Mesenchymal stem cell (in vitro differentiated cells and primary cell): ENCODE data around the gene GATA2. TPM values are rescaled to one million over a fixed set of nuclear protein-coding genes. Genes with fewer than 3 reads are reported as not detected.

Experiments
- DNase-seq: peaks from one replicate; pipeline ENCODE4 v3.0.0-alpha.2; 2013
- H2AFZ ChIP-seq: one replicate; pipeline ENCODE4 v1.6.1; 2013; ENCODE audit warnings: low read depth, mild to moderate bottlenecking, control low read depth, inconsistent platforms, low read length, moderate library complexity
- H2AK5ac ChIP-seq: 2 replicates; pipeline ENCODE4 v1.6.1; 2013; ENCODE audit warnings: low read length, moderate library complexity, mild to moderate bottlenecking, inconsistent platforms; ENCODE audit not compliant: severe bottlenecking
- H2BK120ac ChIP-seq: one replicate; pipeline ENCODE4 v1.6.1; 2013; ENCODE audit warnings: low read depth, mild to moderate bottlenecking, inconsistent platforms, low read length, moderate library complexity
- H2BK12ac ChIP-seq, 2 experiments: one replicate each; pipeline ENCODE4 v1.6.1; 2013; ENCODE audit warnings: inconsistent platforms in 2 of 2, low read length in 2 of 2, mild to moderate bottlenecking in 2 of 2, moderate library complexity in 2 of 2, control low read depth in 1 of 2
- H2BK15ac ChIP-seq: one replicate; pipeline ENCODE4 v1.6.1; 2013; ENCODE audit warnings: mild to moderate bottlenecking, low read depth, inconsistent platforms; ENCODE audit not compliant: poor library complexity, severe bottlenecking
- H2BK5ac ChIP-seq: 2 replicates; pipeline ENCODE4 v1.6.1; 2013; ENCODE audit warnings: low read depth, mild to moderate bottlenecking, low read length, control low read depth, inconsistent platforms; ENCODE audit not compliant: poor library complexity, severe bottlenecking
- H3K14ac ChIP-seq, 2 experiments: one replicate each; pipeline ENCODE4 v1.6.1; 2013; ENCODE audit warnings: inconsistent platforms in 2 of 2, low read length in 2 of 2, control low read depth in 1 of 2, mild to moderate bottlenecking in 1 of 2, moderate library complexity in 1 of 2
- H3K18ac ChIP-seq, 2 experiments: one replicate each; pipeline ENCODE4 v1.6.1; 2013; ENCODE audit warnings: inconsistent platforms in 2 of 2, low read length in 2 of 2, control low read depth in 1 of 2, low read depth in 1 of 2, mild to moderate bottlenecking in 1 of 2
- H3K23ac ChIP-seq, 2 experiments: one replicate each; pipeline ENCODE4 v1.6.1; 2013; ENCODE audit warnings: inconsistent platforms in 2 of 2, low read length in 2 of 2, mild to moderate bottlenecking in 2 of 2, moderate library complexity in 2 of 2, control low read depth in 1 of 2
- H3K27ac ChIP-seq: 2 replicates; pipeline ENCODE4 v1.5.1; 2013; ENCODE audit warnings: mild to moderate bottlenecking, moderate library complexity, low read length, control low read depth, inconsistent platforms; ENCODE audit not compliant: poor library complexity, severe bottlenecking
- H3K27me3 ChIP-seq, 2 experiments: 2 replicates each; pipeline versions ENCODE4 v1.6.1 to v1.7.0; 2013; ENCODE audit warnings: low read length in 2 of 2, mild to moderate bottlenecking in 2 of 2, moderate library complexity in 2 of 2, control low read depth in 1 of 2, inconsistent platforms in 1 of 2; ENCODE audit not compliant: control insufficient read depth in 1 of 2, insufficient read depth in 1 of 2
- H3K36me3 ChIP-seq, 2 experiments: 2 replicates each; pipeline versions ENCODE4 v1.6.1 to v1.7.0; 2013; ENCODE audit warnings: low read length in 2 of 2, control low read depth in 1 of 2, inconsistent platforms in 1 of 2, low read depth in 1 of 2, mild to moderate bottlenecking in 1 of 2; ENCODE audit not compliant: insufficient read depth in 2 of 2, control insufficient read depth in 1 of 2
- H3K4ac ChIP-seq, 2 experiments: one replicate each; pipeline ENCODE4 v1.6.1; 2013; ENCODE audit warnings: inconsistent platforms in 2 of 2, low read length in 2 of 2, mild to moderate bottlenecking in 2 of 2, moderate library complexity in 2 of 2, control low read depth in 1 of 2, low read depth in 1 of 2
- H3K4me1 ChIP-seq: 2 replicates; pipeline ENCODE4 v1.6.1; 2013; ENCODE audit warnings: low read depth, low read length, control low read depth; ENCODE audit not compliant: control insufficient read depth, insufficient read depth
- H3K4me2 ChIP-seq: 2 replicates; pipeline ENCODE4 v1.6.1; 2013; ENCODE audit warnings: low read length, mild to moderate bottlenecking, inconsistent platforms; ENCODE audit not compliant: poor library complexity, severe bottlenecking
- H3K4me3 ChIP-seq, 2 experiments: 2 replicates each; pipeline versions ENCODE4 v1.5.1 to v1.7.0; 2013; ENCODE audit warnings: low read length in 2 of 2, mild to moderate bottlenecking in 2 of 2, control low read depth in 1 of 2, low read depth in 1 of 2; ENCODE audit not compliant: insufficient read depth in 1 of 2
- H3K79me1 ChIP-seq: replicated peaks from 2 replicates; pipeline ENCODE4 v1.6.1; 2013; ENCODE audit warnings: mild to moderate bottlenecking, control low read depth, low read length, inconsistent platforms; ENCODE audit not compliant: poor library complexity, severe bottlenecking
- H3K9ac ChIP-seq: 2 replicates; pipeline ENCODE4 v1.7.0; 2013; ENCODE audit warnings: mild to moderate bottlenecking, low read length, moderate library complexity
- H3K9me3 ChIP-seq: 2 replicates; pipeline ENCODE4 v1.7.0; 2013; ENCODE audit warnings: mild to moderate bottlenecking, low read length; ENCODE audit not compliant: control insufficient read depth
- H4K8ac ChIP-seq: one replicate; pipeline ENCODE4 v1.6.1; 2013; ENCODE audit warnings: inconsistent platforms, mild to moderate bottlenecking, low read length, moderate library complexity
- H4K91ac ChIP-seq: one replicate; pipeline ENCODE4 v1.6.1; 2013; ENCODE audit warnings: mild to moderate bottlenecking, low read length, inconsistent platforms
- whole genome bisulfite sequencing: methylation state at CpG from one replicate; pipeline ENCODE4 v1.1.7; 2013; ENCODE audit warnings: mixed read lengths; 5-methylcytosine and 5-hydroxymethylcytosine counted together
- polyA plus RNA-seq, 2 experiments: library from polyadenylated mRNA; stranded (reverse); fragments of 200-250 nt; gene quantifications; one replicate each; pipeline ENCODE4 v1.2.3, GENCODE V29; 2013

Gene GATA2
- polyA plus RNA-seq (2013, experiment 1 of 2): 2.0 TPM
- polyA plus RNA-seq (2013, experiment 2 of 2): 2.2 TPM

DNA sequence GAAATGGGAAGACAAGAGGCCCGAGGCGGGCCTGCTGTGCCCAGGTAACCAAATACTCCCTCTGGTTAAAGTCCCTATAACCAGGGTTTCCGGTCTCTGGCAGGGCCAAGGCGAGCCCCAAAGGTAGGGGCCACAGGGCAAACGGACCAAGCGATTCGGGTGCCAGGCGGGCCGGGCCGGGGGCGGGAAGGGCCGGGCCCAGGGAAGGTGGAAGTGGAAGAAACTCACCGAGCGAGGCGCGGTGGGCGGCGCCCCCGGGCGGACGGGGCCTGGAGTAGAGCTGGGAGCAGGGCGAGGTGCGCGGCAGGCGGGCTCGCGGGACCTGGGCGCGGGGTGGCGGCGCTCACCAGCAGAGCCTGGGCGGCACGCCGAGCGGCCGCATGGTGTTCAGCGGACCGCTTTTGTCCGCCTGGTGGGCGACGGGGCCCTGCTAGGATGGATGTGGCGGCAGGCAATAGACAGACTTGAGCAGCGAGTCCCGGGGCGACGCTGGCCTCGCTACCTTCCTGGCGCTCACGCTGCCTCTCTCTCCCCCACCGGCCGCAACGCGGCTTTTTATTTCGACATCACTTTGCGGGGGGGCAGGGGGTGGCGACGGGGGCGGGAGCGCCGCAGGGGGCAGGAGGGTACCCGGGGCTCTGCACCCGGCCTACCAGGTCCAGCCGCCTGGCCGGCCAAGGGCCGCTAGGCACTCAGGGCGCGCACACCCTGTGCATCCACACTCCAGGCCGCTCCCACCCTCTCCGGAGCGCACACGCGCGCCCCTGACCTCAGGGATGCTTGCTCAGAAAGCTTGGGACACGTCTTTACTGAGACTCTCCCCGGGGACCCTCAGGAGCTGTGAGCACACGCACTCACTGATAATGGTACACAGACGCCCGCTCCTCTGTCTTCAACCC, at the start of gene GATA2:
GATA2 (minus strand) TSS at position 531 of the 899 bp plus-strand sequence. CDS start 6,170 bp downstream, outside the sequence.
- Histone ChIP-seq H3K36me3 (no peaks in the 10 kb centered on the region), H3K9ac (no peak within 1 kb of the TSS), H3K4ac (no peak within 1 kb of the TSS), H3K18ac (no peak within 1 kb of the TSS), H4K8ac (no peak within 1 kb of the TSS), H2BK120ac (no peak within 1 kb of the TSS), H3K9me3 (no peaks in the 10 kb centered on the region), H3K14ac (no peak within 1 kb of the TSS), H3K23ac (peak within 1 kb of the TSS in 1 of 2 experiments; percentile 73), H4K91ac (no peak within 1 kb of the TSS), H2BK15ac (no peak within 1 kb of the TSS), H3K27me3 (peaks cover 92 to 96% of the 10 kb centered on the region in 2 experiments), H3K4me2 (no peak within 1 kb of the TSS), H2AK5ac (no peak within 1 kb of the TSS), H2AFZ (no peak within 1 kb of the TSS), H2BK5ac (no peak within 1 kb of the TSS), H3K27ac (no peak within 1 kb of the TSS), H2BK12ac (peak within 1 kb of the TSS in 1 of 2 experiments; percentile 11), H3K4me3 (no peak within 1 kb of the TSS), H3K79me1 (no peaks in the 10 kb centered on the region), H3K4me1 (peaks cover 41% of the 10 kb centered on the region)
- WGBS: 4% methylated on average over 74 of the region's 78 CpGs
- no peak for DNase-seq

DNA sequence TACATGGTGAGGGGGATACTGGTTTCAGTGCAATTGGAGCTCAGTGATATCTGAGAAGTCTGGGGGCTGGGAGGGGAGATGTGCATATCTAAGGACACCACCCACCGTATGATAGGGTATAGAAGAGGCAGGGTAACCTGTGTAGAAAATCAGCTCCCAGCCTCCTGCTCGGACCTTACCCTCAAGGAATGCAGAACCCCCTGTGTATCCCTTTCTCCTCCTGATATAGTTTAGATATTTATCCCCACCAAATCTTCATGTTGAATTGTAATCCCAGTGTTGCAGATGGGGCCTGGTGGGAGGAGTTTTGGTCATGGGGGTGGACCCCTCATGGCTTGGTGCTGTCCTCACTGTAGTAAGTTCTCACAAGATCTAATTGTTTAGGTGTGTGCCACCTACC, 48.2 kb upstream of the GATA2 start:
- Histone ChIP-seq H4K8ac (no peak overlapping the region), H3K4ac (no peak overlapping the region), H3K27me3 (peaks cover 40 to 53% of the 10 kb centered on the region in 2 experiments), H3K9me3 (peaks cover 7% of the 10 kb centered on the region), H2AFZ (no peak overlapping the region), H4K91ac (no peak overlapping the region), H3K14ac (no peak overlapping the region), H3K4me1 (no peaks in the 10 kb centered on the region), H2BK5ac (no peak overlapping the region), H3K79me1 (no peaks in the 10 kb centered on the region), H3K27ac (no peak overlapping the region), H3K4me3 (no peak overlapping the region), H3K9ac (no peak overlapping the region), H3K4me2 (no peak overlapping the region), H3K23ac (no peak overlapping the region), H2BK15ac (no peak overlapping the region), H3K36me3 (no peaks in the 10 kb centered on the region), H2AK5ac (no peak overlapping the region), H3K18ac (no peak overlapping the region), H2BK12ac (no peak overlapping the region), H2BK120ac (no peak overlapping the region)
- DNase-seq: no peak
- 53% methylated on average over 2 of the region's 2 CpGs for WGBS

DNA sequence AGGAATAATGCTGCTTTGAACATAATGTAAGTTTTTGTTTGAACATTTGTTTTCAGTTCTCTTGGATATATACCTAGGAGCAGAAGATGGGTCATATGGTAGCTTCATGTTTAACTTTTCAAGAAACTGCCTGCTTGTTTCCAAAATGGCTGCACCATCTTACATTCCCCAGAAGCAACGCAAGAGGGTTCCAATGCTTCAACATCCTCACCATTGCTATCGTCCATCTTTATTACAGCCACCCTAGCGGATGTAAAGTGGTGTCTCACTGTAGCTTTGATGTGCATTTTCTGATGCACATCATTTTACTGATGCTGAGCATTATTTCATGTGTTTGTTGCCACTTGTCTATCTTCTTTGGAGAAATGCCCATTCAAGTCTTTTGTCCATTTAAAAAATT, 46.4 kb upstream of the GATA2 start:
- Histone ChIP-seq H3K4ac (no peak overlapping the region), H3K27ac (no peak overlapping the region), H3K4me1 (no peaks in the 10 kb centered on the region), H3K23ac (no peak overlapping the region), H2BK12ac (no peak overlapping the region), H2AK5ac (no peak overlapping the region), H2BK120ac (no peak overlapping the region), H3K79me1 (no peaks in the 10 kb centered on the region), H4K91ac (no peak overlapping the region), H2AFZ (no peak overlapping the region), H4K8ac (no peak overlapping the region), H3K14ac (no peak overlapping the region), H3K18ac (no peak overlapping the region), H3K36me3 (no peaks in the 10 kb centered on the region), H2BK5ac (no peak overlapping the region), H3K4me3 (no peak overlapping the region), H3K9ac (no peak overlapping the region), H3K9me3 (peaks cover 7% of the 10 kb centered on the region), H2BK15ac (no peak overlapping the region), H3K27me3 (peaks cover 59 to 70% of the 10 kb centered on the region in 2 experiments), H3K4me2 (no peak overlapping the region)
- no peak for DNase-seq
- WGBS: 100% methylated on average over 1 of the region's 3 CpGs

DNA sequence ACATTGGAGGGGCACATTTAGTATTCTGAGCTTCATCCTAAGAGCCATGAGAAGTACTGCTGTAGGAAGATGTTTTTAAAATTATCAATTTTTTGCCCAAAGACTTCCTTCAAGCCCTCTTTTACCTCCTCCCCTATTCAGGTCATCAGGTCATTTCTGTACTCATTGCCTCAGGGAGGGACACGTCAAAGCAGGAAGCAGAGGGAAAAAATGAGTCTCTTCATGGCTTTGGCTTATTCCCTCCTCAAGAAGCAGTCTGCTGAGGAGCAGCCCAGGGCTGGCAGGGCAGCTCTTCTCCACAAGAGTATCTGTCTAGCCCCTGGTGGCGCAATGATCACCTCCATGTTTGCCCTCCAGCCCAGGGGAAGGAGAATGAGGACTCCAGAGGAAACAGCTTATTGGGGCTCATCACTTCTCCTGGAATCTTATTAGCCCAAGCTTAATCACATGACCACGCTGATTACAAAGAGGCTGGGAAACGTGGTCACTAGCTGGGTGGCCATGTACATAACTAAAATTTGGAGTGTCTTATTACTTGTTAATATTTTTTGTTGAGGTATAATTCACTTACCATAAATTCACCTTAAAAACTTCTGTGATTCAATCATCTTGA, 44.2 kb upstream of the GATA2 start:
- no peak overlapping the region for H3K27ac ChIP-seq
- H3K18ac ChIP-seq: no peak overlapping the region
- no peak overlapping the region for H3K4ac ChIP-seq
- no peak overlapping the region for H3K9ac ChIP-seq
- H3K14ac ChIP-seq: no peak overlapping the region
- no peak overlapping the region for H4K8ac ChIP-seq
- peak overlapping the region; percentile 73 for H2AFZ ChIP-seq
- H2BK120ac ChIP-seq: no peak overlapping the region
- H3K27me3 ChIP-seq: peaks cover 75 to 86% of the 10 kb centered on the region in 2 experiments
- H3K79me1 ChIP-seq: no peaks in the 10 kb centered on the region
- H2AK5ac ChIP-seq: no peak overlapping the region
- H3K4me1 ChIP-seq: no peaks in the 10 kb centered on the region
- no peak overlapping the region for H3K4me3 ChIP-seq
- no peak overlapping the region for H2BK5ac ChIP-seq
- H3K9me3 ChIP-seq: no peaks in the 10 kb centered on the region
- H3K4me2 ChIP-seq: no peak overlapping the region
- WGBS: 76% methylated on average over 2 of the region's 4 CpGs
- DNase-seq: no peak
- H2BK15ac ChIP-seq: no peak overlapping the region
- H3K36me3 ChIP-seq: no peaks in the 10 kb centered on the region
- no peak overlapping the region for H2BK12ac ChIP-seq
- no peak overlapping the region for H4K91ac ChIP-seq
- peak overlapping the region in 1 of 2 experiments; percentile 83 for H3K23ac ChIP-seq
